H9 (cell line): ENCODE data around the gene ADA. TPM values are rescaled to one million over a fixed set of nuclear protein-coding genes. Genes with fewer than 3 reads are reported as not detected.

Experiments used
- DNase-seq: peaks from one replicate; pipeline ENCODE4 v3.0.0-alpha.2; 2017
- H2AFZ ChIP-seq: one replicate; pipeline ENCODE4 v1.6.1; 2013; ENCODE audit warnings: mild to moderate bottlenecking, low read length, control low read depth, moderate library complexity
- H2AK5ac ChIP-seq: 2 replicates; pipeline ENCODE4 v1.6.1; 2013; ENCODE audit warnings: low read length, control low read depth, mixed read lengths; ENCODE audit not compliant: insufficient read length
- H2BK120ac ChIP-seq: one replicate; pipeline ENCODE4 v1.6.1; 2013; ENCODE audit warnings: low read depth, mild to moderate bottlenecking, low read length, control low read depth, inconsistent platforms; ENCODE audit not compliant: poor library complexity, severe bottlenecking
- H2BK12ac ChIP-seq: 2 replicates; pipeline ENCODE4 v1.6.1; 2013; ENCODE audit warnings: low read length, control low read depth, mixed read lengths, low read depth; ENCODE audit not compliant: insufficient read length
- H2BK15ac ChIP-seq: 2 replicates; pipeline ENCODE4 v1.6.1; 2013; ENCODE audit warnings: low read depth, low read length, control low read depth
- H2BK20ac ChIP-seq: one replicate; pipeline ENCODE4 v1.6.1; 2013; ENCODE audit warnings: low read depth, mild to moderate bottlenecking, low read length, control low read depth, inconsistent platforms; ENCODE audit not compliant: poor library complexity, severe bottlenecking
- H2BK5ac ChIP-seq: 2 replicates; pipeline ENCODE4 v1.6.1; 2013; ENCODE audit warnings: low read length, control low read depth, mixed read lengths; ENCODE audit not compliant: insufficient read length
- H3K14ac ChIP-seq: 2 replicates; pipeline ENCODE4 v1.6.1; 2013; ENCODE audit warnings: low read length, control low read depth; ENCODE audit not compliant: insufficient read depth
- H3K18ac ChIP-seq: 2 replicates; pipeline ENCODE4 v1.6.1; 2013; ENCODE audit warnings: low read depth, mild to moderate bottlenecking, mixed read lengths, low read length, control low read depth; ENCODE audit not compliant: insufficient read length
- H3K23ac ChIP-seq: 2 replicates; pipeline ENCODE4 v1.6.1; 2013; ENCODE audit warnings: low read length, control low read depth, mixed read lengths, low read depth; ENCODE audit not compliant: insufficient read length
- H3K23me2 ChIP-seq: 2 replicates; pipeline ENCODE4 v1.6.1; 2013; ENCODE audit warnings: low read depth, mild to moderate bottlenecking, mixed read lengths, low read length, control low read depth; ENCODE audit not compliant: insufficient read length, poor library complexity, severe bottlenecking
- H3K27ac ChIP-seq: 2 replicates; pipeline ENCODE4 v1.5.1; 2013; ENCODE audit warnings: low read length, control low read depth, mixed read lengths, low read depth; ENCODE audit not compliant: insufficient read length
- H3K27me3 ChIP-seq: 2 replicates; pipeline ENCODE4 v1.6.1; 2013; ENCODE audit warnings: low read length, control low read depth, inconsistent platforms; ENCODE audit not compliant: insufficient read depth
- H3K4ac ChIP-seq: 2 replicates; pipeline ENCODE4 v1.6.1; 2013; ENCODE audit warnings: low read depth, mild to moderate bottlenecking, control low read depth, inconsistent platforms, low read length, moderate library complexity
- H3K4me1 ChIP-seq: 2 replicates; pipeline ENCODE4 v1.6.1; 2013; ENCODE audit warnings: low read length, control low read depth, inconsistent platforms; ENCODE audit not compliant: insufficient read depth
- H3K4me2 ChIP-seq: 2 replicates; pipeline ENCODE4 v1.6.1; 2013; ENCODE audit warnings: low read length, control low read depth, mixed read lengths; ENCODE audit not compliant: insufficient read length, insufficient read depth
- H3K56ac ChIP-seq: 2 replicates; pipeline ENCODE4 v1.6.1; 2013; ENCODE audit warnings: low read depth, mild to moderate bottlenecking, mixed read lengths, low read length, control low read depth; ENCODE audit not compliant: insufficient read length
- H3K79me1 ChIP-seq: 2 replicates; pipeline ENCODE4 v1.6.1; 2013; ENCODE audit warnings: low read depth, mild to moderate bottlenecking, moderate library complexity, low read length, control low read depth, inconsistent platforms; ENCODE audit not compliant: insufficient read depth, poor library complexity, severe bottlenecking
- H3K79me2 ChIP-seq: 2 replicates; pipeline ENCODE4 v1.6.1; 2013; ENCODE audit warnings: low read length, control low read depth, inconsistent platforms; ENCODE audit not compliant: insufficient read depth
- H3K9ac ChIP-seq: 2 replicates; pipeline ENCODE4 v1.6.1; 2013; ENCODE audit warnings: low read length, control low read depth, mixed read lengths; ENCODE audit not compliant: insufficient read length; ENCODE audit errors: extremely low read depth
- H3K9me3 ChIP-seq: one replicate; pipeline ENCODE4 v1.6.1; 2013; ENCODE audit warnings: low read depth, low read length, inconsistent platforms; ENCODE audit not compliant: control insufficient read depth
- H3T11ph ChIP-seq: one replicate; pipeline ENCODE4 v1.6.1; 2013; ENCODE audit warnings: mild to moderate bottlenecking, low read length, control low read depth, inconsistent platforms
- H4K20me1 ChIP-seq: one replicate; pipeline ENCODE4 v1.6.1; 2013; ENCODE audit not compliant: control insufficient read depth, insufficient read length, insufficient read depth
- H4K5ac ChIP-seq: 2 replicates; pipeline ENCODE4 v1.6.1; 2013; ENCODE audit warnings: low read depth, mild to moderate bottlenecking, mixed read lengths, low read length, control low read depth; ENCODE audit not compliant: insufficient read length
- H4K8ac ChIP-seq: replicated peaks from 2 replicates; pipeline ENCODE4 v1.6.1; 2013; ENCODE audit warnings: low read length, control low read depth, mixed read lengths, low read depth; ENCODE audit not compliant: insufficient read length
- H4K91ac ChIP-seq: 2 replicates; pipeline ENCODE4 v1.6.1; 2013; ENCODE audit warnings: low read depth, mild to moderate bottlenecking, moderate library complexity, mixed read lengths, low read length, control low read depth; ENCODE audit not compliant: insufficient read length
- H3K27ac Mint-ChIP-seq, 3 experiments: 2 replicates in 2 of 3; 3 replicates in 1 of 3; pipeline ENCODE4 v1.8.0; 2020 to 2021; ENCODE audit warnings: mixed read lengths in 3 of 3, mild to moderate bottlenecking in 1 of 3, moderate library complexity in 1 of 3
- H3K27me3 Mint-ChIP-seq: 2 replicates; pipeline ENCODE4 v1.8.0; 2021; ENCODE audit warnings: low read depth, mild to moderate bottlenecking, moderate library complexity, mixed read lengths
- H3K36me3 Mint-ChIP-seq, 3 experiments: 2 replicates in 2 of 3; 3 replicates in 1 of 3; pipeline ENCODE4 v1.8.0; 2020 to 2021; ENCODE audit warnings: low read depth in 3 of 3, mixed read lengths in 3 of 3; ENCODE audit not compliant: insufficient read depth in 1 of 3
- H3K4me1 Mint-ChIP-seq, 2 experiments: 2 replicates each; pipeline ENCODE4 v1.8.0; 2020; ENCODE audit warnings: mixed read lengths in 2 of 2
- H3K4me3 Mint-ChIP-seq, 2 experiments: 2 replicates in 1 of 2; 3 replicates in 1 of 2; pipeline ENCODE4 v1.8.0; 2020 to 2021; ENCODE audit warnings: mild to moderate bottlenecking in 2 of 2, mixed read lengths in 2 of 2, moderate library complexity in 1 of 2
- H3K9me3 Mint-ChIP-seq, 2 experiments: 2 replicates in 1 of 2; 3 replicates in 1 of 2; pipeline ENCODE4 v1.8.0; 2020; ENCODE audit warnings: mild to moderate bottlenecking in 2 of 2, mixed read lengths in 2 of 2, moderate library complexity in 1 of 2
- WGBS: extraction: QIAGEN DNeasy Blood & Tissue Kit; methylation state at CpG from one replicate; pipeline ENCODE4 v1.1.7; 2013; ENCODE audit warnings: missing lambda C conversion rate, low lambda C conversion rate, mixed read lengths; ENCODE audit not compliant: insufficient read length; ENCODE audit errors: extremely low coverage; 5-methylcytosine and 5-hydroxymethylcytosine counted together
- total RNA-seq: library from RNA; stranded (reverse); gene quantifications from 2 replicates; pipeline ENCODE4 v1.2.1, GENCODE V29; 2021
- TF ChIP-seq, protein P1 (sequence below): fragments of 200-600 bp; sonication (generic); conservative IDR thresholded peaks from 3 replicates; pipeline ENCODE4 v1.8.0; 2021; ENCODE audit warnings: antibody characterized with exemption, mild to moderate bottlenecking

Gene ADA
- total RNA-seq, 1 experiment from 2014 or later: 22.0 TPM

DNA sequence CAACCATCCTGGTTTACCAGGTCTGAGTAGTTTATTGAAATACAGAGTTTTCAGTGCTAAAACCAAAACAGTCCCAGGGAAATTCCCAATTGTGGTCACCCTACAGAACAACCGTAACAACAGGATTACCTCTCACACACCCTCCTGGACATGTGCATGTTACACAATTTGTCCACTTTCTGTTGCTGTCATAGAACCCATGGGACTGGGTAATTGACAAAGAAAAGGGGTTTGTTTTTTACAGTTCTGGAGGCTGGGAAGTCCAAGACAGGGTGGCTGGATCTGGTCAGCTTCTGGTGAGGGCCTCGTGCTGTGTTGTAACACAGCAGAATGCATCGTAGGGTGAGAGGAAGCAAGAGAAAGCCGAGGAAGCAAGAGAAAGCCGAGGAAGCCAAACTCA lies 9.1 kb upstream of the ADA start:
- no CpG with 5 or more reads among the region's 5 CpGs for WGBS

More for the DNA sequence above, 9.1 kb upstream of the ADA start:
- Histone ChIP-seq H3K79me2 (no peaks in the 10 kb centered on the region), H3K23ac (no peak overlapping the region), H3K27ac (no peak overlapping the region), H3K9ac (no peak overlapping the region), H3K27me3 (no peaks in the 10 kb centered on the region), H3K4me1 (no peaks in the 10 kb centered on the region; the same call in 1 of the 2 replicates), H2BK12ac (no peak overlapping the region), H3K4me2 (no peak overlapping the region), H3K14ac (no peak overlapping the region), H2BK5ac (no peak overlapping the region), H3K9me3 (no peaks in the 10 kb centered on the region), H2BK120ac (no peak overlapping the region), H4K8ac (no peak overlapping the region), H3K56ac (no peak overlapping the region), H2AK5ac (no peak overlapping the region), H2AFZ (no peak overlapping the region), H3K23me2 (no peaks in the 10 kb centered on the region), H4K91ac (no peak overlapping the region), H2BK20ac (no peak overlapping the region), H2BK15ac (no peak overlapping the region), H3K79me1 (no peaks in the 10 kb centered on the region), H4K20me1 (no peaks in the 10 kb centered on the region), H3K18ac (no peak overlapping the region), H3K4ac (no peak overlapping the region), H4K5ac (no peak overlapping the region), H3T11ph (no peak overlapping the region)
- Mint-ChIP-seq H3K4me3 (no peak overlapping the region), H3K36me3 (peaks cover 0 to 5% (median 0%) of the 10 kb centered on the region in 3 experiments; a peak in 2 of 7 replicates), H3K27me3 (peaks cover 24% of the 10 kb centered on the region), H3K4me1 (peaks cover 14 to 16% of the 10 kb centered on the region in 2 experiments), H3K9me3 (peaks cover 0 to under 1% of the 10 kb centered on the region in 2 experiments; a peak in 2 of 5 replicates), H3K27ac (no peak overlapping the region; a peak in 1 of 7 replicates)
- TF ChIP-seq, protein P1, sequence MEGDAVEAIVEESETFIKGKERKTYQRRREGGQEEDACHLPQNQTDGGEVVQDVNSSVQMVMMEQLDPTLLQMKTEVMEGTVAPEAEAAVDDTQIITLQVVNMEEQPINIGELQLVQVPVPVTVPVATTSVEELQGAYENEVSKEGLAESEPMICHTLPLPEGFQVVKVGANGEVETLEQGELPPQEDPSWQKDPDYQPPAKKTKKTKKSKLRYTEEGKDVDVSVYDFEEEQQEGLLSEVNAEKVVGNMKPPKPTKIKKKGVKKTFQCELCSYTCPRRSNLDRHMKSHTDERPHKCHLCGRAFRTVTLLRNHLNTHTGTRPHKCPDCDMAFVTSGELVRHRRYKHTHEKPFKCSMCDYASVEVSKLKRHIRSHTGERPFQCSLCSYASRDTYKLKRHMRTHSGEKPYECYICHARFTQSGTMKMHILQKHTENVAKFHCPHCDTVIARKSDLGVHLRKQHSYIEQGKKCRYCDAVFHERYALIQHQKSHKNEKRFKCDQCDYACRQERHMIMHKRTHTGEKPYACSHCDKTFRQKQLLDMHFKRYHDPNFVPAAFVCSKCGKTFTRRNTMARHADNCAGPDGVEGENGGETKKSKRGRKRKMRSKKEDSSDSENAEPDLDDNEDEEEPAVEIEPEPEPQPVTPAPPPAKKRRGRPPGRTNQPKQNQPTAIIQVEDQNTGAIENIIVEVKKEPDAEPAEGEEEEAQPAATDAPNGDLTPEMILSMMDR: no peak
- DNase-seq: no peak
